Activated CD4-positive, alpha-beta T cell treated with anti-CD3 and anti-CD28 coated beads for 36 hours (primary cell): ENCODE results near the gene RAB3C. TPM values are rescaled to one million over a fixed set of nuclear protein-coding genes. Genes with fewer than 3 reads are reported as not detected.
"Not testable (repeated sequence)": the region's sequence is repeated elsewhere in the genome, so short reads cannot be mapped to it uniquely, and the experiment has no call there.

Source experiments
- ATAC-seq: fragments of 200-7000 bp; cut with Tn5 transposase; one replicate; pipeline ENCODE4 v1.10.0; 2021; ENCODE audit warnings: mild to moderate bottlenecking, moderate library complexity
- CTCF ChIA-PET: fragments of 350-600 bp; sonication (Branson Sonifier 250); formaldehyde crosslinking; loops from one replicate; lab custom pipeline; 2021; ENCODE audit warnings: antibody characterized with exemption; lab: Charles Lee
- POLR2A ChIA-PET: fragments of 350-600 bp; sonication (Branson Sonifier 250); formaldehyde crosslinking; loops from one replicate; lab custom pipeline; 2021; ENCODE audit warnings: antibody characterized with exemption, inconsistent platforms; lab: Charles Lee
- DNase-seq: peaks from one replicate; pipeline ENCODE4 v3.0.0-alpha.2; 2020
- H3K27ac Mint-ChIP-seq: one replicate; pipeline ENCODE4 v1.8.0; 2021; ENCODE audit warnings: mixed read lengths
- H3K27me3 Mint-ChIP-seq: one replicate; pipeline ENCODE4 v1.8.0; 2021; ENCODE audit warnings: mixed read lengths
- H3K36me3 Mint-ChIP-seq: one replicate; pipeline ENCODE4 v1.8.0; 2021; ENCODE audit warnings: low read depth, mixed read lengths
- H3K4me1 Mint-ChIP-seq: one replicate; pipeline ENCODE4 v1.8.0; 2021; ENCODE audit warnings: mixed read lengths
- H3K4me3 Mint-ChIP-seq: one replicate; pipeline ENCODE4 v1.8.0; 2021; ENCODE audit warnings: mild to moderate bottlenecking, moderate library complexity, mixed read lengths
- H3K9me3 Mint-ChIP-seq: one replicate; pipeline ENCODE4 v1.8.0; 2021; ENCODE audit warnings: low read depth, mixed read lengths
- intact Hi-C, 2 experiments: fragments of 100-400 bp; cut with DNase I in 1 of 2; cut with micrococcal nuclease in 1 of 2; formaldehyde crosslinking; loops; one replicate each; pipeline versions ENCODE4 v1.14.2 to v1.15.1; 2022 to 2024; cut with DNase I, micrococcal nuclease
- total RNA-seq, 2 experiments: library from RNA; stranded (reverse); gene quantifications; one replicate each; pipeline ENCODE4 v1.2.3, GENCODE V29; 2021

Gene RAB3C
- total RNA-seq, 2 experiments from 2014 or later: not detected

DNA sequence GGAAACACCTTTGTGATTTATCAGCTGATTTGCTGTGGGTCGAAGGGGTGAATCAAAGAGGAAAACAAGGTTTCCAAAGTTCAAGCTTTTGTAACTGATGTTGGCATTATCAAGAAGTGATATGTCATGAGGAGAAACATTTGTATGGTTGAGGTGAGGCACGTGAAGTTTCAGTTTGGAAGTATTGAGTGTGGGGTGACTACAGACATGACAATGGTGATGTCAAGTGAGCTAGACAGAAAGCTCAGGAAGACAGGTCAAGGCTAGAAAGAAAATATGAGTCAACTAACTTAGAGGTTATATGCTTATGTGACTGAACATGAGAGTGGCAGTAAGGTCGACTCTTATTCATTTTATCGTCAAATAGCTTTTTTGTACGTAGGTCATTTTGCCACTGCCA, 99.1 kb downstream of the RAB3C start:
- intact Hi-C loops: no loop called here
- ChIA-PET CTCF (no interaction called here), POLR2A (no interaction called here)
- no peak overlapping the region for H3K27ac Mint-ChIP-seq
- H3K4me1 Mint-ChIP-seq: peaks cover 4% of the 10 kb centered on the region
- H3K27me3 Mint-ChIP-seq: peaks cover 6% of the 10 kb centered on the region
- H3K9me3 Mint-ChIP-seq: no peaks in the 10 kb centered on the region
- H3K36me3 Mint-ChIP-seq: no peaks in the 10 kb centered on the region
- DNase-seq (peak; percentile 32), ATAC-seq (peak; percentile 94)
- H3K4me3 Mint-ChIP-seq: no peak overlapping the region

DNA sequence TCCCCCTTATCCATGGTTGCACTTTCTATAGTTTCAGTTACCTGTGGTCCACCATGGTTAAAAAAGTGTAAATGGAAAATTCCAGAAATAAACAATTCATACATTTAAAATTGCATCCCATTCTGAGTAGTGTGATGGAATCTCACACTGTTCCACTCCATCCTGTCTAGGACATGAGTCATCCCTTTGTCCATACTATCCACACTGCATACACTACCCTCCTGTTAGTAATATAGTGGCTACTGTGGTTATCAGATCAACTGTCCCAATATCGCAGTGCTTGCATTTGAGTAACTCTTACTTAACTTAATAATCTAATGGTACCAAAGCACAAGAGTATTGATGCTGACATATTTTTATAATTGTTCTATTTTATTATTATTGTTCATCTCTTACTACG, 100.7 kb downstream of the RAB3C start:
- H3K36me3 Mint-ChIP-seq: no peaks in the 10 kb centered on the region
- ATAC-seq (no peak), DNase-seq (no peak)
- POLR2A ChIA-PET: no interaction called here
- intact Hi-C loops: no loop called here
- H3K4me1 Mint-ChIP-seq: peaks cover 4% of the 10 kb centered on the region
- CTCF ChIA-PET: no interaction called here
- no peak overlapping the region for H3K27ac Mint-ChIP-seq
- peaks cover 2% of the 10 kb centered on the region for H3K27me3 Mint-ChIP-seq
- no peaks in the 10 kb centered on the region for H3K9me3 Mint-ChIP-seq
- no peak overlapping the region for H3K4me3 Mint-ChIP-seq

DNA sequence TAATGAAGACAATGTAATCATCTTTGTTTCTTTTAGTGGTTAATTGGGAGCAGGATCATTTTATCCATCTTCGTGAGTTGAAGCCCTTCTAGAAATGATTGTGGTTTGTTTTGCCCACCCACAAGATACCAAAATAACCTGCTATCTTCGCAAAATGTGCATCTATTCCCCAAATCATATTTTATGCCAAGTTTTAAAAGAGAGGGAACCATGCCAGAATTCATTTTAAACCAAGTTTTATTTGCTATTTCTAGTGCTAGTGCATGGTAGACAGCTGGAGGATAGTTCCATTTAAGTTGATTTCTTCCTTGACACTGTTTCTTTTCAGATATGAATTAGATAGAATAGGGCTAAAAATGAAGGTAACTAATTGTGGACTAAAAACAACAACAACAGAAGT, 104.2 kb downstream of the RAB3C start:
- POLR2A ChIA-PET: no interaction called here
- Mint-ChIP-seq H3K9me3 (no peaks in the 10 kb centered on the region), H3K36me3 (no peaks in the 10 kb centered on the region), H3K4me3 (no peak overlapping the region), H3K27ac (no peak overlapping the region), H3K27me3 (peaks cover 2% of the 10 kb centered on the region), H3K4me1 (no peaks in the 10 kb centered on the region)
- intact Hi-C loops: no loop called here
- no peak for DNase-seq
- no peak for ATAC-seq
- CTCF ChIA-PET: no interaction called here

DNA sequence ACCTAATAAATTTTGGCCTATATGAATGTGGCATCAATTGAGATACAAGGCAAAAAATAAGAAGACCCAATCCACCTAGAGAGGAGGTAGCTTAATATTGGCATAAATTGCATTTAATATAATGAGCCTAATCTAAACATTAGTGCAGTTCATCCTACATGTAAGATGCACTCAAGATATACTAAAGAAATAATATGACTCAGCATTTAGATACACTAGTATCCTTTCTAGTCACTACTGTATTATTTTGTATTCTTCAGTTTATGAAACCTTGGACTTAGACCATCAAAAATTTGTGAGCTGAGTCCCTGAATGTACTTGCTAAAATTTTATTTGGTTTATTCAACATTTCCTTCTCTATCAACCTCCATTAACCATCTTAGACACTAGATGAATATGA, 104.7 kb downstream of the RAB3C start:
- H3K4me3 Mint-ChIP-seq: no peak overlapping the region
- no peaks in the 10 kb centered on the region for H3K4me1 Mint-ChIP-seq
- ChIA-PET CTCF (no interaction called here), POLR2A (no interaction called here)
- H3K36me3 Mint-ChIP-seq: no peaks in the 10 kb centered on the region
- no peak overlapping the region for H3K27ac Mint-ChIP-seq
- intact Hi-C loops: no loop called here
- H3K27me3 Mint-ChIP-seq: peaks cover 2% of the 10 kb centered on the region
- DNase-seq: no peak
- no peaks in the 10 kb centered on the region for H3K9me3 Mint-ChIP-seq
- ATAC-seq: no peak

DNA sequence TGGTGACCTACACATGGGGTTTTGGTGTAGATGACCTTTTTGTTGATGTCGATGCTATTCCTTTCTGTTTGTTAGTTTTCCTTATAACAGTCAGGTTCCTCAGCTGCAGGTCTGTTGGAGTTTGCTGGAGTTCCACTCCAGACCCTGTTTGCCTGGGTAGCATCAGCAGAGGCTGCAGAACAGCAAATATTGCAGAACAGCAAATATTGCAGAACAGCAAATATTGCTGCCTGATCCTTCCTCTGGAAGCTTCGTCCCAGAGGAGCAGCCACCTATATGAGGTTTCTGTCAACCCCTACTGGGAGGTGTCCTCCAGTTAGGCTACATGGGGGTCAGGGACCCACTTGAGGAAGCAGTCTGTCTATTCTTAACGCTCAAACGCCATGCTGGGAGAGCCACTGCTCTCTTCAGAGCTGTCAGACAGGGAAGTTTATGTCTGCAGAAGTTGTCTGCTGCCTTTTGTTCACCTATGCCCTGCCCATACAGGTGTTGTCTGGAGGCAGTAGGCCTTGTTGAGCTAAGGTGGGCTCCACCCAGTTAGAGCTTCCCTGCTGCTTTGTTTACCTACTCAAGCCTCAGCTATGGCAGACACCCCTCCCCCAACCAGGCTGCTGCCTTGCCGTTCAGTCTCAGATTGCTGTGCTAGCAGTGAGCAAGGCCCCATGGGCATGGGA, 116.3 kb downstream of the RAB3C start:
- DNase-seq, CTCF ChIA-PET, H3K27ac Mint-ChIP-seq, H3K36me3 Mint-ChIP-seq, H3K4me1 Mint-ChIP-seq, H3K4me3 Mint-ChIP-seq, POLR2A ChIA-PET, intact Hi-C loops, ATAC-seq, H3K27me3 Mint-ChIP-seq: not testable (repeated sequence)
- peaks cover 19% of the 10 kb centered on the region for H3K9me3 Mint-ChIP-seq

DNA sequence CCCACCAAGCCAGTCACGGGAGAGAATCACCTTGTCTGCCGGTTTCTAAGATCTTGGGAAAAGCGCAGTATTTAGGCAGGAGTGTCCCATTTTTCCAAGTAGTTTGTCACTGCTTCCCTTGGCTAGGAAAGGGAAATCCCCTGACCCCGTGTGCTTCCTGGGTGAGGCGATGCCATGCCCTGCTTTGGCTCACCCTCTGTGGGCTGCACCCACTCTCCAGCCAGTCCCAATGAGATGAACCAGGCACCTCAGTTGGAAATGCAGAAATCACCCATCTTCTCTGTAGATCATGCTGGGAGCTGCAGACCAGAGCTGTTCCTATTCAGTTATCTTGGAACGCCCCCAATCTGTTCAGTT, 116.9 kb downstream of the RAB3C start:
- H3K9me3 Mint-ChIP-seq: peaks cover 16% of the 10 kb centered on the region
- no peaks in the 10 kb centered on the region for H3K4me1 Mint-ChIP-seq
- ATAC-seq (no peak), DNase-seq (no peak)
- POLR2A ChIA-PET: no interaction called here
- no peak overlapping the region for H3K27ac Mint-ChIP-seq
- CTCF ChIA-PET: no interaction called here
- no peaks in the 10 kb centered on the region for H3K36me3 Mint-ChIP-seq
- intact Hi-C loops: no loop called here
- peaks cover 9% of the 10 kb centered on the region for H3K27me3 Mint-ChIP-seq
- H3K4me3 Mint-ChIP-seq: no peak overlapping the region

DNA sequence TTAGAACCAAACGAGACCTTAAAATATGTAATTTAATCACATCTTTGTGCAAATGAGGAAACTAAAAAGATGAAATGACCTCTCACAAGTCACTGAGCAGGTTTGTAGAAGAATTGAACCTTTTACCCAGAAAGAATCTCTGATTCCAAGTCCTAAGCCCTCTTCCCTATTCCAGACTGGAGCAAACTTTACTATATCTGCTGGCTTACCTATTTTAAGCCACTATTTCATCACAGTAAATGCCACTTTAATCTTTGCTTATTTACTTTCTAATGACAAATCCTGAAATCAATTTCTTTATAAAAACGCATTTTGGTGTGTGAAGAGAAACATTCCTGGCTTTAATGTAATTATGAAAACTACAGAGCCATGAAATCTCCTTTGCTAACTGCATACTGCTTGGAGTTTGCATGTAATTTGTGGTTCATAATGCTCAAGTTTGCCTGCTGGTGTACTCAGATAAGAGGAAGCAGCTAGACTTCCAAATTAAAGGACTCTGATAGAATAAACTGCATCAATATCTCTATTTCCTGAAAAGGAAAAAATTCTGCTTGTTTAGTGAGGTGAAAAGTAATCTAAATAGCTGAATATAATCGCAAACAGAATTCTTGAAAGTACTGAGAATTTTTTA, 121.2 kb downstream of the RAB3C start:
- Mint-ChIP-seq H3K4me3 (no peak overlapping the region), H3K4me1 (no peaks in the 10 kb centered on the region), H3K27ac (no peak overlapping the region), H3K27me3 (peaks cover 5% of the 10 kb centered on the region), H3K36me3 (no peaks in the 10 kb centered on the region), H3K9me3 (no peaks in the 10 kb centered on the region)
- intact Hi-C loops: no loop called here
- ChIA-PET POLR2A (no interaction called here), CTCF (no interaction called here)
- DNase-seq (no peak), ATAC-seq (no peak)

DNA sequence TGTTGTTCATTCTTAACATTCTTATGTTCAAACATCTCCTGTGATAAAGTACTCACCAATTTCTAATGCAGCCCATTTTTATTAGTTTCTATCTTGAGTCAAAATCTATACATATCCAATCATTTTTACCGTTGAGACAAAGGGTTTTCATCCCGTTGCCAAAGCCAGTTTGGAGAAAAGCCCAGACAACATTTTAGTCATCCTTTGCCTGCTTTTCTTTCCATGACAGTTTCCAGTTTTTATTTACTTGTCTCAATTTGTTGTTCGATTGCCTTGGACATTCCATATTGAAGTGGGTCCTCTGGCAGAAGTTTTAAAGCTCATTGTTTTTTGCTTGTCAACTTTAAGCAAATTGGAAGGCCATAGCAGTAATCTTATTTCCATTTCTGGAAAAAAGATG, 123.9 kb downstream of the RAB3C start:
- H3K9me3 Mint-ChIP-seq: no peaks in the 10 kb centered on the region
- ATAC-seq (no peak), DNase-seq (no peak)
- ChIA-PET POLR2A (no interaction called here), CTCF (no interaction called here)
- no peaks in the 10 kb centered on the region for H3K36me3 Mint-ChIP-seq
- H3K27ac Mint-ChIP-seq: no peak overlapping the region
- H3K27me3 Mint-ChIP-seq: peaks cover 5% of the 10 kb centered on the region
- intact Hi-C loops: no loop called here
- no peaks in the 10 kb centered on the region for H3K4me1 Mint-ChIP-seq
- H3K4me3 Mint-ChIP-seq: no peak overlapping the region

DNA sequence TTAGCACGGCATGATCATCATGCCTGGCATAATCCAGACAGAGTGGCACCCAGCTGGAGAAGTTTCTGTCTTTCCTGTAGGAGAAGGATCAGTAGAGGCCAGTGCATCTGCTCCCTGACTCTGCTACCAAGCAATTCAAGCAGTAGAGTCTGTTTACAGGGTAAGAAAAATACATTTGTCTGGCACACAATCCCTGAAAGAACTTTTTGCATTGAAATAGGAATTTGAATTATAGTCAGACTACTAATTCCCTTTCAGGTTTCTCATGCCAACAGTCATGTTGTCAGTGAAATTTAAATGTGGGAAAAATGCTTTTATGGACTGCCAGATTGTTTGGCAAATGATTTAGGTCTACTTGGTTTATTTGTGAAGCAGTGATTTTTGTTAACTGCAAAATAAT, 125.6 kb downstream of the RAB3C start:
- intact Hi-C loops: no loop called here

DNA sequence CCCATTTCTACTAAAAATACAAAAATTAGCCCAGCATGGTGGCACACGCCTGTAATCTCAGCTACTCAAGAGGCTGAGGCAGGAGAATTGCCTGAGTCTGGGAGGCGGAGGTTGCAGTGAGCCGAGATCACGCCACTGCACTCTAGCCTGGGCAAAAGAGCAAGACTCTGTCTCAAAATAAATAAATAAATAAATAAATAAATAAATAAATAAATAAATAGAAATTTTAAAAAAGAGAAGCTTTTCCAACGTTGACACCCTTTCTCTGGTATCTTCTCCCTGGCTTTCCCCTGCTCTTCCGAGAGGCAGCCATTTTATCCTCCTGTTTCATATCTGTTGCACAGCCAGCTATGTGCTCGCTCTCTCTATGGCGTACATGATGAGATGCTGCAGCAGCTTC, 127.5 kb downstream of the RAB3C start:
- H3K27ac Mint-ChIP-seq, ATAC-seq, H3K27me3 Mint-ChIP-seq, H3K36me3 Mint-ChIP-seq, intact Hi-C loops, H3K4me3 Mint-ChIP-seq, CTCF ChIA-PET, DNase-seq, H3K4me1 Mint-ChIP-seq, H3K9me3 Mint-ChIP-seq, POLR2A ChIA-PET: not testable (repeated sequence)

More for the DNA sequence above, 125.6 kb downstream of the RAB3C start:
- CTCF ChIA-PET: no interaction called here
- H3K9me3 Mint-ChIP-seq: no peaks in the 10 kb centered on the region
- no peak for ATAC-seq
- H3K4me3 Mint-ChIP-seq: no peak overlapping the region
- POLR2A ChIA-PET: no interaction called here
- no peaks in the 10 kb centered on the region for H3K36me3 Mint-ChIP-seq
- no peak overlapping the region for H3K27ac Mint-ChIP-seq
- DNase-seq: no peak
- H3K27me3 Mint-ChIP-seq: peaks cover 4% of the 10 kb centered on the region
- no peaks in the 10 kb centered on the region for H3K4me1 Mint-ChIP-seq

DNA sequence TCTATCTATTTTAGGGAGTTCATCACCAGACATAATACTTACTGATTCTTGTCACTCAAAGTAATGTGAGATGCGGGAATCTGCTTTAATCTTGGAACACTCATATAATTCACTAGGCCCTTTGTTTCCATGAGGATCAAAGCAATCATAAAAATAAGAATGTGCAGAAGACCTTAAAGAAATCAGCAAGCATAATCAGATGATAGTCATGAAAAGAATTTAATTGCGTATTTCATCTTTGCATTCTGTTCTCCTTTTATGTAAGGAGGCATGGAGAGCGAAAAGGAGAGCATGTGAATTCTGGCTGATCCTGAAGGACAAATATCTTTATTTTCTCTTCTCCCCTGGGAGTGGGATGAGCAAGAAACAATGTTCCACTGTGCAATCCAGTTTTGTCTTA, 128.0 kb downstream of the RAB3C start:
- Mint-ChIP-seq H3K9me3 (peaks cover 5% of the 10 kb centered on the region), H3K27me3 (peaks cover 4% of the 10 kb centered on the region), H3K36me3 (no peaks in the 10 kb centered on the region), H3K4me3 (no peak overlapping the region), H3K27ac (no peak overlapping the region), H3K4me1 (no peaks in the 10 kb centered on the region)
- CTCF ChIA-PET: interaction anchor here (1.0 kb wide), 1 partner anchor 45 kb away, joined by 5 read pairs; no protein-coding TSS in a partner anchor
- no peak for ATAC-seq
- POLR2A ChIA-PET: no interaction called here
- intact Hi-C loops: no loop called here
- no peak for DNase-seq

DNA sequence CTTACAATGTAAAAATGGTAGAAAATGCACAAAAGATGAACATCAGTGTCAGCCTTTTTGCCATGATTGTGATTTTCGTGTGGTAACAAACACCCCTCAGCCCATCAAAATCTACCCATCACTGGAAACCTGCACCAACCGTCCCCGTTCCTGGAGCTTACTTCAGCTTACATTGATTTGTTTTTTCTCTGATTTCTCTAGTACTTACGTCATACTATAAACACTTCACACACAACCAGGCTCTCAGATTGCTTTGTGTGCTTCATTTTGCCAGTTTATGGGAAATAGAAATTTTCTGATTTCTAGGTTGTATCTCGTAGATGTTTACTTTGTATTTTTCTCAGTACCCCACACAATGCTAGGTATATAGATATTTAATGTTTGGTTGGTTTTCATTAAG, 129.1 kb downstream of the RAB3C start:
- H3K27ac Mint-ChIP-seq: no peak overlapping the region

More for the DNA sequence above, 129.1 kb downstream of the RAB3C start:
- Mint-ChIP-seq H3K4me3 (no peak overlapping the region), H3K27me3 (peaks cover 4% of the 10 kb centered on the region), H3K9me3 (peaks cover 5% of the 10 kb centered on the region), H3K36me3 (no peaks in the 10 kb centered on the region), H3K4me1 (no peaks in the 10 kb centered on the region)
- ChIA-PET POLR2A (no interaction called here), CTCF (interaction anchor here (0.6 to 1.1 kb wide), 3 partner anchors 19 to 70 kb away, joined by 3 to 5 read pairs (median 3); no protein-coding TSS in a partner anchor)
- ATAC-seq (no peak), DNase-seq (no peak)
- intact Hi-C loops: no loop called here
